ENCODE measurements around the gene TTLL12.

TTLL12 gene

GRCh38 chr22:43225609-43226008, 38.7 kb upstream of the TTLL12 start:
- no peak overlapping the region for H3K9ac ChIP-seq
- H2AFZ ChIP-seq (ENCODE audit: low read depth), result no peak overlapping the region
- H4K20me1 ChIP-seq (ENCODE audit: insufficient read depth), result no peaks in the 10 kb centered on the region
- no peaks in the 10 kb centered on the region for H3K4me1 ChIP-seq (ENCODE audit: low read depth, poor library complexity, severe bottlenecking)
- H3K79me2 ChIP-seq (ENCODE audit: insufficient read depth, low read depth), result no peaks in the 10 kb centered on the region
- H3K36me3 ChIP-seq (ENCODE audit: insufficient read depth), result no peaks in the 10 kb centered on the region
- no peak overlapping the region for H3K27ac ChIP-seq
- H3K27me3 ChIP-seq (ENCODE audit: insufficient read depth, low read depth), result peaks cover 38% of the 10 kb centered on the region
- no peak overlapping the region for H3K4me2 ChIP-seq
- no peak for TF ChIP-seq CTCF (conservative IDR thresholded peaks at IDR 0.05; ENCODE audit: low read depth, low read length)
- H3K4me3 ChIP-seq (IDR thresholded peaks at IDR 0.05; ENCODE audit: insufficient read depth, low read depth, low read length), result no peak overlapping the region

GRCh38 chr22:43222987-43223386, 36.1 kb upstream of the TTLL12 start:
- TF ChIP-seq CTCF (conservative IDR thresholded peaks at IDR 0.05; ENCODE audit: low read depth, low read length), result no peak
- no peak overlapping the region for H3K27ac ChIP-seq
- no peak overlapping the region for H3K4me2 ChIP-seq
- H3K9ac ChIP-seq, result no peak overlapping the region
- no peaks in the 10 kb centered on the region for H3K79me2 ChIP-seq (ENCODE audit: insufficient read depth, low read depth)
- H4K20me1 ChIP-seq (ENCODE audit: insufficient read depth), result no peaks in the 10 kb centered on the region
- H3K27me3 ChIP-seq (ENCODE audit: insufficient read depth, low read depth), result peaks cover 44% of the 10 kb centered on the region
- H2AFZ ChIP-seq (ENCODE audit: low read depth), result no peak overlapping the region
- H3K36me3 ChIP-seq (ENCODE audit: insufficient read depth), result no peaks in the 10 kb centered on the region
- H3K4me1 ChIP-seq (ENCODE audit: low read depth, poor library complexity, severe bottlenecking), result no peaks in the 10 kb centered on the region
- H3K4me3 ChIP-seq (IDR thresholded peaks at IDR 0.05; ENCODE audit: insufficient read depth, low read depth, low read length), result no peak overlapping the region

- Histone ChIP-seq H3K79me2 (ENCODE audit: insufficient read depth, low read depth) (no peaks in the 10 kb centered on the region), H2AFZ (ENCODE audit: low read depth) (no peak overlapping the region), H3K9ac (no peak overlapping the region), H3K4me1 (ENCODE audit: low read depth, poor library complexity, severe bottlenecking) (no peaks in the 10 kb centered on the region), H3K4me2 (no peak overlapping the region), H3K27ac (no peak overlapping the region), H3K36me3 (ENCODE audit: insufficient read depth) (no peaks in the 10 kb centered on the region), H4K20me1 (ENCODE audit: insufficient read depth) (no peaks in the 10 kb centered on the region), H3K27me3 (ENCODE audit: insufficient read depth, low read depth) (peaks cover 44% of the 10 kb centered on the region), H3K4me3 (IDR thresholded peaks at IDR 0.05; ENCODE audit: insufficient read depth, low read depth, low read length) (no peak overlapping the region)
- no peak for TF ChIP-seq CTCF (conservative IDR thresholded peaks at IDR 0.05; ENCODE audit: low read depth, low read length)
Measured at GRCh38 chr22:43222262-43222661, 35.3 kb upstream of the TTLL12 start.

- H3K79me2 ChIP-seq (ENCODE audit: insufficient read depth, low read depth), result no peaks in the 10 kb centered on the region
- no peak overlapping the region for H2AFZ ChIP-seq (ENCODE audit: low read depth)
- TF ChIP-seq CTCF (conservative IDR thresholded peaks at IDR 0.05; ENCODE audit: low read depth, low read length), result no peak
- no peaks in the 10 kb centered on the region for H3K36me3 ChIP-seq (ENCODE audit: insufficient read depth)
- no peaks in the 10 kb centered on the region for H3K4me1 ChIP-seq (ENCODE audit: low read depth, poor library complexity, severe bottlenecking)
- no peak overlapping the region for H3K27ac ChIP-seq
- no peaks in the 10 kb centered on the region for H4K20me1 ChIP-seq (ENCODE audit: insufficient read depth)
- H3K4me2 ChIP-seq, result no peak overlapping the region
- no peak overlapping the region for H3K4me3 ChIP-seq (IDR thresholded peaks at IDR 0.05; ENCODE audit: insufficient read depth, low read depth, low read length)
- H3K9ac ChIP-seq, result no peak overlapping the region
- H3K27me3 ChIP-seq (ENCODE audit: insufficient read depth, low read depth), result peaks cover 48% of the 10 kb centered on the region; the same call in 1 of the 2 replicates
Measured at GRCh38 chr22:43220625-43221380, 33.9 kb upstream of the TTLL12 start.

All from KMS-11 (cell line).